ENCODE measurements around the gene PI4K2B.
"Not testable (repeated sequence)": the region's sequence is repeated elsewhere in the genome, so short reads cannot be mapped to it uniquely, and the experiment has no call there.

Gene PI4K2B

DNA sequence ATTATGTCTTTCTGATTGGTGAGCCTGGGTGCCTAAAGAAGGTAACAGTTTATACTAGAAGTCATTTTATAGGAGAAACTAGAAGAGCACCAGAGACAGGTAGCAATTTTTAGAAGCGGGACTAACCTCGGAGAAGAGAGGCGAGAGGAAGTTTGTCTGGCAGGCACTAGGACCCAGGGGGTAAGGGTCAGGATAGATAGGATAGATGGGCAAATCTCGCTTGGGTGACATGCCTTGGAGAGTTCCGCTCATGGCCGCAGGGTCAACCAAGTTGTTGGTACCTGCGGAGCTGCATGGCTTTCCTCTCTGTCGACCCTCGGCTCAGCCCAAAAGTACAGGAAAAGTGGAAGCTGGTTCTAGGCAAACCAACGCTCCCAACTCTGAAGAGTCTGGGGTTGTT is 11.3 kb downstream of the PI4K2B start:
- TF ChIP-seq, protein P1, sequence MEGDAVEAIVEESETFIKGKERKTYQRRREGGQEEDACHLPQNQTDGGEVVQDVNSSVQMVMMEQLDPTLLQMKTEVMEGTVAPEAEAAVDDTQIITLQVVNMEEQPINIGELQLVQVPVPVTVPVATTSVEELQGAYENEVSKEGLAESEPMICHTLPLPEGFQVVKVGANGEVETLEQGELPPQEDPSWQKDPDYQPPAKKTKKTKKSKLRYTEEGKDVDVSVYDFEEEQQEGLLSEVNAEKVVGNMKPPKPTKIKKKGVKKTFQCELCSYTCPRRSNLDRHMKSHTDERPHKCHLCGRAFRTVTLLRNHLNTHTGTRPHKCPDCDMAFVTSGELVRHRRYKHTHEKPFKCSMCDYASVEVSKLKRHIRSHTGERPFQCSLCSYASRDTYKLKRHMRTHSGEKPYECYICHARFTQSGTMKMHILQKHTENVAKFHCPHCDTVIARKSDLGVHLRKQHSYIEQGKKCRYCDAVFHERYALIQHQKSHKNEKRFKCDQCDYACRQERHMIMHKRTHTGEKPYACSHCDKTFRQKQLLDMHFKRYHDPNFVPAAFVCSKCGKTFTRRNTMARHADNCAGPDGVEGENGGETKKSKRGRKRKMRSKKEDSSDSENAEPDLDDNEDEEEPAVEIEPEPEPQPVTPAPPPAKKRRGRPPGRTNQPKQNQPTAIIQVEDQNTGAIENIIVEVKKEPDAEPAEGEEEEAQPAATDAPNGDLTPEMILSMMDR (IDR thresholded peaks at IDR 0.05), result no peak

DNA sequence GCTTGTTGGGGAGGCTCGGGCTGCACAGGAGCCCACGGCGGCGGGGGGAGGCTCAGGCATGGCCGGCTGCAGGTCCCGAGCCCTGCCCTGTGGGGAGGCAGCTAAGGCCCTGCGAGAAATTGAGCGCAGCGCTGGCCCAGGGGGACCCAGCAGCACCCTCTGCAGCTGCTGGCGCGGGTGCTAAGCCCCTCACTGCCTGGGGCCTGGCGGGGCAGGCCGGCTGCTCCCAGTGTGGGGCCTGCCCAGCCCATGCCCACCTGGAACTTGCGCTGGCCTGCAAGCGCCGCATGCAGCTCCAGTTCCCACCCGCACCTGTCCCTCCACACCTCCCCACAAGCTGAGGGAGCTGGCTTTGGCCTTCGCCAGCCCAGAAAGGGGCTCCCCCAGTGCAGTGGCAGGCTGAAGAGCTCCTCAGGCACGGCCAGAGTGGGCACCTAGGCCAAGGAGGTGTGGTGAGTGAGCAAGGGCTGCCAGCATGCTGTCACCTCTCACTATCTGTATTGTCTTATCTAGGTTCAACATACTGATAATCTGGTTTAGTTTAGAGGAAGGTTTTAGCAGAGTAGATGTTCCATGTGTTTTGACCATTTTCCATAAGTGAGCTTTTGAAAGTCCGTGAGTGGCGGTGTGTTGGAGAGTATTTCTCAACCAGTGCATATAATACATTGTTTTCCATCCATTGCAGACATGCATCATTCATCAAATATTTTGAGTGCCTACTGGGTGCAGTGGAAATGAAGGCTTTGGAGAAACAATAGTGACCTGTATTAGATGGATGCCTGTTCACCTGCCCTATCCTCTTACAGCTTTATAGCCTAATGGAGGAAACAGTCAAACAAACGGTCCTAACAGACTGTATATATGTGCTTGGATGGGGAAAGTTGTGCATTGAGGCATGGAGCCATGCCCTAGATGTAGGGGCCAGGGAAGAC is 13.1 kb downstream of the PI4K2B start:
- Histone ChIP-seq H3K4me3 (no peak overlapping the region), H3K27ac (no peak overlapping the region)
- TF ChIP-seq, protein P1 (IDR thresholded peaks at IDR 0.05), result no peak
- no peak for DNase-seq (ENCODE audit: low spot score)

More for the DNA sequence above, 11.3 kb downstream of the PI4K2B start:
- no peak overlapping the region for H3K27ac ChIP-seq
- no peak overlapping the region for H3K4me3 ChIP-seq
- DNase-seq (ENCODE audit: low spot score), result no peak

DNA sequence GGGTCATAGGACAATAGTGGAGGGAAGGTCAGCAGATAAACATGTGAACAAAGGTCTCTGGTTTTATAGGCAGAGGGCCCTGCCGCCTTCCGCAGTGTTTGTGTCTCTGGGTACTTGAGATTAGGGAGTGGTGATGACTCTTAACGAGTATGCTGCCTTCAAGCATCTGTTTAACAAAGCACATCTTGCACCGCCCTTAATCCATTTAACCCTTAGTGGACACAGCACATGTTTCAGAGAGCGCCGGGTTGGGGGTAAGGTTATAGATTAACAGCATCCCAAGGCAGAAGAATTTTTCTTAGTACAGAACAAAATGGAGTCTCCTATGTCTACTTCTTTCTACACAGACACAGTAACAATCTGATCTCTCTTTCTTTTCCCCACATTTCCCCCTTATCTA is 15.0 kb downstream of the PI4K2B start:
- H3K27ac ChIP-seq; DNase-seq (ENCODE audit: low spot score); H3K4me3 ChIP-seq: not testable (repeated sequence)

DNA sequence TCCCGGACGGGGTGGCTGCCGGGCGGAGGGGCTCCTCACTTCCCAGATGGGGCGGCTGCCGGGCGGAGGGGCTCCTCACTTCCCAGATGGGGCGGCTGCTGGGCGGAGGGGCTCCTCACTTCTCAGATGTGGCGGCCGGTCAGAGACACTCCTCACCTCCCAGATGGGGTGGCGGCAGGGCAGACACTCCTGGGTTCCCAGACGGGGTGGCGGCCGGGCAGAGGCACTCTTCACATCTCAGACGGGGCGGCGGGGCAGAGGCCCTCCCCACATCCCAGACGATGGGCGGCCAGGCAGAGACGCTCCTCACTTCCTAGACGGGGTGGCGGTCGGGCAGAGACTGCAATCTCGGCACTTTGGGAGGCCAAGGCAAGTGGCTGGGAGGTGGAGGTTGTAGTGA is 15.7 kb downstream of the PI4K2B start:
- H3K4me3 ChIP-seq; DNase-seq (ENCODE audit: low spot score); H3K27ac ChIP-seq: not testable (repeated sequence)

- Histone ChIP-seq H3K27ac (no peak overlapping the region), H3K4me3 (no peak overlapping the region)
- TF ChIP-seq, protein P1 (IDR thresholded peaks at IDR 0.05), result no peak
- DNase-seq (ENCODE audit: low spot score), result no peak
These were observed 18.6 kb downstream of the PI4K2B start for GRCh38 chr4:25252230-25253070.

- DNase-seq (ENCODE audit: low spot score), result no peak
- H3K27ac ChIP-seq, result no peak overlapping the region
- no peak overlapping the region for H3K4me3 ChIP-seq
- TF ChIP-seq, protein P1 (IDR thresholded peaks at IDR 0.05), result no peak
These were observed 19.2 kb downstream of the PI4K2B start for GRCh38 chr4:25253071-25253445.

DNA sequence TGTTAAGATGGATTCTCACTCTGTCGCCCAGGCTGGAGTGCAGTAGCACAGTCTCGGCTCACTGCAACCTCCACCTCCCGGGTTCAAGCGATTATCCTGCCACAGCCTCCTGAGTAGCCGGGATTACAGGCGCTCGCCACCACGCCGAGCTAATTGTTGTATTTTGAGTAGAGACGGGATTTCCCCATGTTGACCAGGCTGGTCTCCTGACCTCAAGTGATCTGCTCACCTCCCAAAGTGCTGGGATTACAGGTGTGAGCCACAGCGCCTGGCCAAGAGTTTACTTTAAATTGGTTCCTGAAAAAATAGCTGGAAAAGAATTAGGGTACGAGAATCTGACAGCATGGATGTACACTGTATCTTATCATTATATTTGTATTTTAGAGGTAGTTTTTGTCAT is 20.0 kb downstream of the PI4K2B start:
- not testable (repeated sequence) for DNase-seq (ENCODE audit: low spot score); H3K4me3 ChIP-seq; H3K27ac ChIP-seq

- Histone ChIP-seq H3K4me3 (no peak overlapping the region), H3K27ac (no peak overlapping the region)
- no peak for DNase-seq (ENCODE audit: low spot score)
- TF ChIP-seq, protein P1 (IDR thresholded peaks at IDR 0.05), result no peak
These were observed 25.2 kb downstream of the PI4K2B start for GRCh38 chr4:25258980-25259578.
